Middle frontal gyrus (tissue), 1 donor: ENCODE measurements around the gene BHLHE23.
"Not testable (repeated sequence)": the region's sequence is repeated elsewhere in the genome, so short reads cannot be mapped to it uniquely, and the experiment has no call there.

ENCODE experiments used
- DNase-seq: peaks from one replicate; pipeline ENCODE4 v3.0.0-alpha.2; 2015; ENCODE audit warnings: low spot score; ENCODE audit errors: extremely low spot score

BHLHE23 gene

GRCh38 chr20:62962221-62962879, 44.4 kb downstream of the BHLHE23 start:
- DNase-seq = no peak

- no peak for DNase-seq
These were observed 45.0 kb downstream of the BHLHE23 start for GRCh38 chr20:62961799-62962198.

- DNase-seq = no peak
These were observed 45.4 kb downstream of the BHLHE23 start for GRCh38 chr20:62961310-62961783.

- DNase-seq = not testable (repeated sequence)
These were observed 46.1 kb downstream of the BHLHE23 start for GRCh38 chr20:62960446-62961309.

- no peak for DNase-seq
These were observed 46.7 kb downstream of the BHLHE23 start for GRCh38 chr20:62959998-62960436.

- DNase-seq = no peak
These were observed 47.4 kb downstream of the BHLHE23 start for GRCh38 chr20:62959101-62959971.

GRCh38 chr20:62958388-62959100, 48.2 kb downstream of the BHLHE23 start:
- DNase-seq = no peak

GRCh38 chr20:62957136-62958117, 49.3 kb downstream of the BHLHE23 start:
- DNase-seq = no peak

- DNase-seq = no peak
These were observed 50.2 kb downstream of the BHLHE23 start for GRCh38 chr20:62956387-62957135.
